Aortic smooth muscle cell (primary cell): ENCODE data around the gene GPRASP2. TPM values are rescaled to one million over a fixed set of nuclear protein-coding genes. Genes with fewer than 3 reads are reported as not detected.

Experiments
- total RNA-seq: library from RNA; depleted of rRNA; stranded (reverse); fragments of >200 nt; gene quantifications from 2 replicates; pipeline ENCODE4 v1.2.3, GENCODE V29; 2014

GPRASP2 gene
- total RNA-seq: 16.2 and 17.8 TPM in 2 replicates

GRCh38 chrX:102712216-102712966 lies at the start of gene GPRASP2:
Gene GPRASP2 (plus strand): TSS chrX:102712448. CDS start chrX:102714870, 2,422 bp downstream.

GRCh38 chrX:102720237-102721168 lies 8.3 kb downstream of the GPRASP2 start, which contains the start of gene GPRASP3:
Gene GPRASP3 (plus strand): TSS chrX:102720743. CDS start chrX:102748996, 28,253 bp downstream.

Other genes starting within 250 kb of the GPRASP2 start
- not detected in 2 replicates for gene TCP11X2, start 240.6 kb upstream of the GPRASP2 start, total RNA-seq
- 4.9 and 6.3 TPM in 2 replicates for gene TMSB15A, start 195.7 kb upstream of the GPRASP2 start, total RNA-seq
- gene ARMCX5, start 112.9 kb upstream of the GPRASP2 start, total RNA-seq: 21.8 and 25.3 TPM in 2 replicates
- 2.3 and 2.9 TPM in 2 replicates for gene GPRASP1, start 61.0 kb upstream of the GPRASP2 start, total RNA-seq
- gene GPRASP3, start 8.3 kb downstream of the GPRASP2 start, total RNA-seq: 3.8 and 6.2 TPM in 2 replicates
- gene RAB40AL, start 224.8 kb downstream of the GPRASP2 start, total RNA-seq: 0.26 and 0.37 TPM in 2 replicates